GM12865 (cell line): ENCODE data around the gene HIVEP2.

Experiments
- DNase-seq: peaks from one replicate; pipeline ENCODE4 v3.0.0; 2010; ENCODE audit warnings: low read depth
- H3K4me3 ChIP-seq: 2 replicates; pipeline ENCODE4 v1.5.1; 2011; ENCODE audit warnings: mild to moderate bottlenecking, low read depth, low read length, control low read depth
- CTCF ChIP-seq: IDR thresholded peaks from 2 replicates; pipeline ENCODE4 v1.5.1; 2011; ENCODE audit warnings: low read length, control low read depth, low read depth, inconsistent platforms; ENCODE audit not compliant: insufficient read depth; ENCODE audit errors: missing control alignments

HIVEP2 gene

GRCh38 chr6:142823256-142823902, 121.6 kb downstream of the HIVEP2 start:
- H3K4me3 ChIP-seq = no peak overlapping the region
- TF ChIP-seq CTCF = no peak
- no peak for DNase-seq

- H3K4me3 ChIP-seq = no peak overlapping the region
- peak; percentile 44 for TF ChIP-seq CTCF
- peak; percentile 57 for DNase-seq
Observed at GRCh38 chr6:142822842-142823241, 122.1 kb downstream of the HIVEP2 start.

GRCh38 chr6:142822383-142822782, 122.6 kb downstream of the HIVEP2 start:
- DNase-seq = peak; percentile 77
- TF ChIP-seq CTCF = no peak
- H3K4me3 ChIP-seq = no peak overlapping the region

- TF ChIP-seq CTCF = no peak
- DNase-seq = no peak
- H3K4me3 ChIP-seq = no peak overlapping the region
Observed at GRCh38 chr6:142821860-142822259, 123.1 kb downstream of the HIVEP2 start.

DNA sequence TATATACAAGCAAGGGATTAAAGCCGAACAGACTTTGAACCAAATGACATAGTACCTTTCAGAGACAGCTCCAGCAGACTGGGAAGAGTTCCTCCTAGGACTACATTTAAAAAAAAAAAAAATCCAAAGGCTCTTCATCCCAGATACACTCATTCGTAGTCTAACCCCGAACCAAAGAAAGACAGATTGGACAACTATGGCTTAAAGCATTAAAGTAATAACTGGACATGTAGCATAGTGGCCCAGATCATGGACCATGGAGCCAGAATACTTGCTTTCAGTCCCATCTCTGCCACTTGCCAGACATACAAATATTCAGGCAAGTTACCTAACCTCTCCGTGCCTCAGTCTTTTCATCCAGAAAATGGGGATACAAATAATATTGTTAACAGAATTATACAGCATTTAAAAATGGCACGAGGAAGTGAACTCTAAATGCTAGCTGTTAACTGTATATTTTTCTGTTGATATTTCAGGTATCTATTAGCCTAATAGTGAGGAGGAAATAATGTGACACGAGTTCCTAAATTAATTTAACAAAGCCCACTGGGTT, 123.7 kb downstream of the HIVEP2 start:
- no peak overlapping the region for H3K4me3 ChIP-seq
- no peak for TF ChIP-seq CTCF
- DNase-seq = no peak

DNA sequence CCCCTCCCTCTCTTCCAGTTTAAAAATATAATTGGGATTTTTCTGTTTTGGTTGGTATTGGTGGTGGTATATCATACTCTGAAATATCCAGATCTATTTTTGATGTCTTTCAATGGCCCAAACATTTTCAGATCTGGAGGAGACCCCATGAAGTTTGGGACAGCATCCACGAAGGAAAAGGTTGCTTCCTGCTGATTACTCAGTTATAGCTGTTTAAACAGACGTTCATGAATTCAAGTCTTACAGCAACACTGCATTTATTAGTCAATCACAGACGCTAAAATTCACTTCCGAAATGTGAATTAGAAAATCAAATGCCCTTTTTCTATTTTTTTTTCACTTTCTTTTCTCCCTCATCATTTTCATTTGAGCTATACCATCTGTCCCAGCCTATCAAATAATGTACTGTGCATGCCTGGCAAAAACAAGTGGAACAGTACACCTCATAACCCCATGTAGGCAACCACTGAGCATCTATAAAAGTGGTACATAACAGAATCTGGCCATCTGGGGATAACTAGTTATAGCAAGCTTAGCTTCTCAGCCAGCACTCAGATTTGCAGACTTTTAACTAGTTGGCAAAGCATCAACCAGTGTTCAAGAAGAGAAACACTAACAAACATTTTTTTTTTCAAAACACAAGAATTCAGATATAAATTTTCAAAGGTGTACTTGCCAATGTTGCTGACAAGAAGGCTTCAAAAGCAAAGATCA, 124.5 kb downstream of the HIVEP2 start:
- peak; percentile 51 for DNase-seq
- TF ChIP-seq CTCF = no peak
- H3K4me3 ChIP-seq = peak overlapping the region; percentile 30
